Activated naive CD4-positive, alpha-beta T cell treated with anti-CD3 and anti-CD28 coated beads, Interleukin-2, amount 50 U/mL, for 72 hours (primary cell): ENCODE data around the gene ERVFRD-1. TPM values are rescaled to one million over a fixed set of nuclear protein-coding genes. Genes with fewer than 3 reads are reported as not detected.
"Not testable (repeated sequence)": the region's sequence is repeated elsewhere in the genome, so short reads cannot be mapped to it uniquely, and the experiment has no call there.

Experiments used
- ATAC-seq, 2 donors: fragments of 150-1000 bp; cut with Tn5 transposase; 2 replicates each; pipeline ENCODE4 v1.10.0; 2021; ENCODE audit warnings: mild to moderate bottlenecking in 2 of 2, moderate library complexity in 2 of 2
- DNase-seq, 2 donors: peaks; one replicate each; pipeline ENCODE4 v3.0.0; 2021 to 2022; ENCODE audit warnings: low spot score in 2 of 2
- H3K27ac Mint-ChIP-seq, 2 donors: one replicate each; pipeline ENCODE4 v1.8.0; 2022; ENCODE audit warnings: mild to moderate bottlenecking in 2 of 2, mixed read lengths in 2 of 2
- H3K36me3 Mint-ChIP-seq, 2 donors: one replicate each; pipeline ENCODE4 v1.8.0; 2022; ENCODE audit warnings: mixed read lengths in 2 of 2
- H3K9me3 Mint-ChIP-seq, 2 donors: one replicate each; pipeline ENCODE4 v1.8.0; 2022; ENCODE audit warnings: mixed read lengths in 2 of 2
- total RNA-seq, 2 donors: library from RNA; stranded (reverse); gene quantifications; one replicate each; pipeline ENCODE4 v1.2.3, GENCODE V29; 2022

Gene ERVFRD-1
- total RNA-seq, 2 donors from 2014 or later = not detected

DNA sequence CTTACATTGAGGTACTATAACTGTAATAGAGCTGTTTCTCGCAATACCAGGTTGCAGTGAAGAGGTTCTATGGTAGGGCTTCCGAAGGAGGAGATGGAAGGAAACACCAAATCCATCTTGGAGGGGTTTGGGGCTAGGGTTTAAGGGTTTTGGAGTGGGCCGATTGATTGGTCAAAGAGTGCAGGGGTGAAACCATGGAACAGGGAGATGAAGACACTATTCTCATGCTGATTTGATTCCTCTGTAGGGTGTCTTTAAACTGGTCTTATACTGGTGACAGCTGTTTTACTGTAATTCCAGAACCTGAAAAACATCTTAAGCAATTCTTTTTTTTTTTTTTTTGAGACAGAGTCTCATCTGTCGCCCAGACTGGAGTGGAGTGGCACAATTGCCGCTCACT lies 10.1 kb downstream of the ERVFRD-1 start:
- no peak for ATAC-seq
- DNase-seq = no peak
- H3K36me3 Mint-ChIP-seq = peaks cover 0 to 36% of the 10 kb centered on the region in 2 donors
- no peak overlapping the region for H3K27ac Mint-ChIP-seq
- peaks cover 0 to 8% of the 10 kb centered on the region in 2 donors for H3K9me3 Mint-ChIP-seq

DNA sequence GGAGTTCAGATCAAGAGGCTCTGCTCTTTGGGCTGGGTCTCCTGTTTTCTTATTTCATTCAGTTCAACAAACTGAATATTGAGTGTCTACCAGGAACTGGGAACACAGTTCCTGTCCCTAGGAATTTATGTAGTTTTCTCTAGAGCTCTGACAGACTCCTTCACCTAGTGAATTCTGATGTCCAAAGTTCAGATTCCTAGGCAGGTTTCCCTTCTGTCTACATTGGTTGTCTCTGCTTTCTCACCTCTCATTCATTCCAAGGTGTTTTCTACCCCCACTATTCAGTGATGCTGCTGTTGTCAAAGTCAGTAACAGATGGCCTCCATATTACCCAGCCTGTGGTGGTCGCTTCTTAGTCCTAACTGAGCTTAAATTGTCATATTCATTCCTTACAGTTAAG lies 13.5 kb downstream of the ERVFRD-1 start:
- no peak for DNase-seq
- H3K27ac Mint-ChIP-seq = no peak overlapping the region
- no peak for ATAC-seq
- peaks cover 0 to 8% of the 10 kb centered on the region in 2 donors for H3K9me3 Mint-ChIP-seq
- peaks cover 9 to 46% of the 10 kb centered on the region in 2 donors for H3K36me3 Mint-ChIP-seq

DNA sequence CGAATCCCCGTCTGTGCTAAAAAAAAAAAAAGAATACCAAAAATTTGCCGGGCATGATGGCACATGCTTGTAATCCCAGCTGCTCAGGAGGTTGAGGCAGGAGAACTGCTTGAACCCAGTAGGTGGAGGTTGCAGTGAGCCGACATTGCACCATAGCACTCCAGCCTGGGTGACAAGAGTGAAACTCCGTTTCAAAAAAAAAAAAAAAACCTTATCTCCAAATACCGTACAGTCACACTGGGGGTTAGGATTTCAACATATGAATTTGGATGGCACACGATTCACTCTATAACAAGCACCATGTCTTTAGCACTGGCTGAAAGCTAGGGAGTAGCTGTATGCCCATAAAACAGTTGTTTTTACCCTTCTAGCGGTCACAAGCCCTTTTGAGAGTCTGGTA lies 14.0 kb downstream of the ERVFRD-1 start:
- Mint-ChIP-seq H3K36me3 (peaks cover 9 to 41% of the 10 kb centered on the region in 2 donors), H3K27ac (no peak overlapping the region), H3K9me3 (peaks cover 0 to 6% of the 10 kb centered on the region in 2 donors)
- ATAC-seq (no peak), DNase-seq (no peak)

DNA sequence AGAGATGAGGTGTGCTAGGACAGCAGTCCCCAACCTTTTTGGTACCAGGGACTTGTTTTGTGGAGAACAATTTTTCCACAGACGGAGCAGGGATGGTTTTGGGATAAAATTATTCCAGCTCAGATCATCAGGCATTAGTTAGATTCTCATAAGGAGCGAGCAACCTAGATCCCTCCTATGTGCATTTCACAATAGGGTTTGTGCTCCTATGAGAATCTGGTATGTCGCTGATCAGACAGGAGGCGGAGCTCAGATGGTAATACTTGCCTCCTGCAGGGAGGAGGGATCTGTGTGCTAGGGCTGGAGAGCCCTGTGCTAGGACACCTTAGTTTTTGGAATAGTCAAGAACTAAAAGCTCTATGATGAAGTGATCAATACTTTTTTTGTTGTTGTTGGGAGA lies 15.4 kb downstream of the ERVFRD-1 start:
- peak overlapping the region in 1 of 2 donors; percentile 46 for H3K27ac Mint-ChIP-seq

DNA sequence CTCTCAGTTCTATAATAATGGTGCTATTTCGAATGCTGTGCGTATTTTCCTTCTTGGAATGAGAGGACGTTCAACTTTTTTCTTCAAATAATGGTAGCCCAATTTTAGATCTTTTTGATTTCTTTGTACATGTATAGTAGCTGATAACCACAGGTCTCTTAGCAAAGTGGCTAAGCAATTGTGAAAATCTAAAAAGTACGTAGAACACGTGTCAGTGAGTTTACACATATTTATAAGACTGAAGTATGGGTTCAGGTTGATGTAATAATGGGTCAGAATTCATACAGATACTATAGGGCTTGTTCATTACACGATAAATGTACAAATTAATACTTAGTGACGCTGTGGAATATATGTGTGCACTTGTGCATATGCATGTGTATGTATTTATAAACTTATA lies 16.6 kb downstream of the ERVFRD-1 start:
- H3K36me3 Mint-ChIP-seq = peaks cover 9 to 21% of the 10 kb centered on the region in 2 donors
- DNase-seq = no peak
- peak overlapping the region; percentile 90 to 99 for H3K27ac Mint-ChIP-seq
- H3K9me3 Mint-ChIP-seq = no peaks in the 10 kb centered on the region
- no peak for ATAC-seq

More for the DNA sequence above, 15.4 kb downstream of the ERVFRD-1 start:
- no peak for ATAC-seq
- peaks cover 0 to 4% of the 10 kb centered on the region in 2 donors for H3K9me3 Mint-ChIP-seq
- no peak for DNase-seq
- peaks cover 9 to 32% of the 10 kb centered on the region in 2 donors for H3K36me3 Mint-ChIP-seq

DNA sequence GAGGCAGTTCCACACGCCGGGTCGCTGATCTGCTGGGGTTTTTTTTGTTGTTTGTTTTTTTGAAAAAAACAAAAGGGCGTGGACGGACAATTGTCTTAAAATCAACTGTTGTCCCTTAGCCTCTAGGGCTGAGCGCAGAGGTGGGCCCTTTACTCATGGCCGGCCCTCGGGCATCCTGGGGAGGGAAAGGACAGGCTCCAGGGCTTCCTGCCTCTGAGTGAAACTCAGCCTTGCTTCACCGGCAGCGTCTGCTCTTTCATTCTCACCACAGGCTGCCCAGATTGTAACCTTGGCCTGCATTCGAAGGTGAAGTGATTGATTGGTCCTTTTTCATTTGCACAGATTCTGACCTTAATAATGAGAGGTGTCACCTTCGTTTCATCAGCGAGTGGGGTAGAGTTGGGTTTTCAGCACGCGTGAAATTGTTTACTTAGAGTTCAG lies 17.1 kb downstream of the ERVFRD-1 start:
- Mint-ChIP-seq H3K36me3 (peaks cover 9 to 16% of the 10 kb centered on the region in 2 donors), H3K27ac (peak overlapping the region; percentile 90 to 99), H3K9me3 (no peaks in the 10 kb centered on the region)
- DNase-seq (peak; percentile 51 to 69), ATAC-seq (peak; percentile 24 to 62)

DNA sequence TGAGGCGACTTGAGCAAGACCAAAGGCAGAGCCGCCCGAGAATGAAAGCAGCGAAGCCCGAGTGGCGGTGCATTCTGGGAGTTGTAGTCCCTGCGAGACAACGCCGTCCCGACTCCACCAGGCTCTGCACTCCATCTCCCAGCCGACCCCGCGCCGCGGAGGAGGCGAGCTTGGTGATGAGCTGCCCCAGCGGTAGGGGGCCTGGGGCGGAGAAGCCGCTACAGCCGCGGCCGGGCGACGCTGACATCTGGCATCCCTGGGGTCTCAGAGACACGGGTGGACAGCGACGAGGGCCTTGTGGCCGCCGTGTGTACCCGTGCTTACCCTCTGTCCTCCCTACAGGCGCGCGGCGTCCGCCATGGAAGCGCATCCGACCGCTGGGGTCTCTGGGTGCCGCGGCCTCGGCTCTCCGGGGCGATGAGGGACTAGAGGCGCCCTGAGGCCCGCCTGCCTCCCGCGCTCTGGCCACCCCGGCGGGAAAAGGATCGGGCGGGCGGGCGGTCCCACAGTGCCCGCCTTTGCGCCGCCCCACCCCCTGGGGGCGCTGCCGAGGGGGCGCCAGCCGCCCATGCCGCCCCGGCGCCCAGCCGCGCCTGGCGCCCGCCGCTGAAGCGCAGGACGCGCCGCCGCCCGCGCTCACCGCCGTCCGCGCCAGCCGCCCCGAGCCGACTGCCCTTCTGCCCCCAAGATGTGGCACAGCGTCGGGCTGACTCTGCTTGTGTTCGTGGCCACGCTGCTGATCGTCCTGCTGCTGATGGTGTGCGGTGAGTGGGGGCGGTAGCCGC lies 17.7 kb downstream of the ERVFRD-1 start, which contains the start of gene SMIM13:
Gene SMIM13 (plus strand): TSS at position 209 of the 785 bp plus-strand sequence. CDS start 480 bp downstream, at position 689.
- no peaks in the 10 kb centered on the region for H3K9me3 Mint-ChIP-seq
- peak; percentile 92 to 93 for DNase-seq
- H3K27ac Mint-ChIP-seq = peak within 1 kb of the TSS; percentile 90 to 99
- peak; percentile 91 to 96 for ATAC-seq
- peaks cover 9 to 13% of the 10 kb centered on the region in 2 donors for H3K36me3 Mint-ChIP-seq

DNA sequence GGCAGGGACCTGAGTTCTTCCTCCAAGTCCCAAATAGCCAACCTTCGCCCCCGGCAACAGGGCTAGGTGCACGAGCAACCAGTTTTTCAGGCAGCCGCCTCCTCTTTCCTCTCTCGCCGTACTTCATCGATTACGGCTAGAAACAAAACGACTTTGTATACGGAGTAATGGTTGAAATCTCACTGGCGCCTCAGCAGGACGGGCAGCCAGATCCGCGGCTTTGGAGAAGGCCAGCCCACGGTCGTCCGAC lies 18.2 kb downstream of the ERVFRD-1 start:
- peak; percentile 2 to 20 for ATAC-seq
- no peaks in the 10 kb centered on the region for H3K9me3 Mint-ChIP-seq

DNA sequence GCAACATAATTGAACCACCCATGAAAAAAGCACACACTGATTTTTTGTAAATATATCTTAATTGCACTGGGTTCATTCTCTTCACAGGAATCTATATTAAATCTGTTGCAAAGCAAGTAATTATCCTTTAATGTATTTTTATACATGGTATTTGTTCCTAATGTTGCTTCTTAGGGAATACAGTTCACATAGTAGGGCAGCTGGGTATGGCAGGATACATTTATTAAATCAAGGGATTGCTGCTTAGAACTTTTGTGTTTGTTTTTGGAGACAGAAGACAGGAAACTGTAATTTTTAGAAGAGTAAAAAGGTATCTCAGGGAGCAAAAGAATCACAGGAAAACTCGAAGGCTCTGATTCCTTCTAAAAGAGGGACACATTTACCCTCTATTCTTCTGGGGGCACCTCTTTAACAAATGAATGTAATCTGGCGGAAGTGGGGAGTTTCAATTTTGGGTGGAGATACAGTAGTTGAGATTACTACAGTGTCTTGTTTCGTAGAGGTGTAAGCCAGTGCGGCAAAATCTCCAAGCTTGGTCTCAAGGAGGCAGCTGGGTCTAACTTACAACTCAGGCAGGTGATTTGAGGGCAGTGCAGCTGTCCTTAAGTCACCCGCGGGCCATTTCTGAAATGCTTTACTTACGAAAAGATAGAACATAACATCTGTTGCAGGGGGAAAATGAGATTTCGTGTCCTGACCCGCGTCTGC lies 18.7 kb downstream of the ERVFRD-1 start:
- DNase-seq (no peak), ATAC-seq (peak; percentile 20 to 37)
- H3K9me3 Mint-ChIP-seq = no peaks in the 10 kb centered on the region
- H3K27ac Mint-ChIP-seq = peak overlapping the region; percentile 90 to 97
- H3K36me3 Mint-ChIP-seq = peaks cover 9 to 13% of the 10 kb centered on the region in 2 donors

More for the DNA sequence above, 18.2 kb downstream of the ERVFRD-1 start:
- DNase-seq = no peak
- peaks cover 9 to 13% of the 10 kb centered on the region in 2 donors for H3K36me3 Mint-ChIP-seq
- H3K27ac Mint-ChIP-seq = peak overlapping the region; percentile 90 to 97

DNA sequence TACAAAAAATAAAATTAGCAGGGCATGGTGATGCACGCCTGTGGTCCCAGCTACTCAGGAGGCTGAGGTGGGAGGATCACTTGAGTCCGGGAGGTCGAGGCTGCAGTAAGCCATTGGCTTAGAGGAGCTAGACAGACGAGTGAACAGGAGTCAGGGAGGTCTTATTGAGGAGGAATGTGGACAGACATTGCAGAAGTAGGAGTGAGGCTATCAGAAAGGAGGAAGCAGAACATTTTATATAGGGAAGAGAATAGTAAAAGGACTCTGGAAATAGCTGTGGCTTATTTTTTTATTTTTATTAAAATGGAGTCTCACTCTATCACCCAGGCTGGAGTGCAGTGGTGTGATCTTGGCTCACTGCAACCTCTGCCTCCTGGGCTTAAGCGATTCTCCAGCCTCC lies 20.4 kb downstream of the ERVFRD-1 start:
- not testable (repeated sequence) for DNase-seq, H3K36me3 Mint-ChIP-seq, H3K9me3 Mint-ChIP-seq, H3K27ac Mint-ChIP-seq, ATAC-seq

DNA sequence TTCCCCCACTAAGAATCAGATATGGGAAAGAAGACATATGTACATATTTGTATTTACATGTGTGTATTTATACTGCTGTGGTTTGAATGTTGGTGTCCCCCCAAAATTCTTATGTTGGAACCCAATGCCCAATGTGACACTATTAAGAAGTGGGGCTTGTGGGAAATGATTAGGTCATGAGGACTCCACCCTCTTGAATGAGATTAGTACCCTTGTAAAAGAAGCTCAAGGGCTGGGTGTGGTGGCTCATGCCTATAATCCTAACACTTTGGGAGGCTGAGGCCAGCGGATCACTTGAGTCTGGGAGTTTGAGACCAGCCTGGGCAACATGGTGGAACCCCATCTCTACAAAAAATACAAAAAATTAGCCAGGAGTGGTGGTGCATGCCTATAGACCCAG lies 21.8 kb downstream of the ERVFRD-1 start:
- H3K9me3 Mint-ChIP-seq = no peaks in the 10 kb centered on the region
- H3K27ac Mint-ChIP-seq = no peak overlapping the region
- H3K36me3 Mint-ChIP-seq = peaks cover 6 to 7% of the 10 kb centered on the region in 2 donors
- DNase-seq = no peak
- ATAC-seq = no peak

DNA sequence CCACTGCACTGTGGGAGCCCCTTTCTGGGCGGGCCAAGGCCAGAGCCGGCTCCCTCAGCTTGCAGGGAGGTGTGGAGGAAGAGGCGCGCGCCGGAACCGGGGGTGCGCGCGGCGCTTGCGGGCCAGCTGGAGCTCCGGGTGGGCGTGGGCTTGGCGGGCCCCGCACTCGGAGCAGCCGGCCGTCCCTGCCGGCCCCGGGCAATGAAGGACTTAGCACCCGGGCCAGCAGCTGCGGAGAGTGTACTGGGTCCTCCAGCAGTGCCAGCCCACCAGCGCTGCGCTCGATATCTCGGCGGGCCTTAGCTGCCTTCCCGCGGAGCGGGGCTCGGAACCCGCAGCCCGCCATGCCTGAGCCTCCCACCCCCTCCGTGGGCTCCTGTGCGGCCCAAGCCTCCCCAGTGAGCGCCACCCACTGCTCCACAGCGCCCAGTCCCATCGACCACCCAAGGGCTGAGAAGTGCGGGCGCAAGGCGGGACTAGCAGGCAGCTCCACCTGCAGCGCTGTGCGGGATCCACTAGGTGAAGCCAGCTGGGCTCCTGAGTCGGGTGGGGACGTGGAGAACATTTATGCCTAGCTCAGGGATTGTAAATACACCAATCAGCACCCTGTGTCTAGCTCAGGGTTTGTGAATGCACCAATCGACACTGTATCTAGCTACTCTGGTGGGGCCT lies 24.2 kb downstream of the ERVFRD-1 start:
- H3K9me3 Mint-ChIP-seq, ATAC-seq, H3K27ac Mint-ChIP-seq, H3K36me3 Mint-ChIP-seq, DNase-seq: not testable (repeated sequence)

DNA sequence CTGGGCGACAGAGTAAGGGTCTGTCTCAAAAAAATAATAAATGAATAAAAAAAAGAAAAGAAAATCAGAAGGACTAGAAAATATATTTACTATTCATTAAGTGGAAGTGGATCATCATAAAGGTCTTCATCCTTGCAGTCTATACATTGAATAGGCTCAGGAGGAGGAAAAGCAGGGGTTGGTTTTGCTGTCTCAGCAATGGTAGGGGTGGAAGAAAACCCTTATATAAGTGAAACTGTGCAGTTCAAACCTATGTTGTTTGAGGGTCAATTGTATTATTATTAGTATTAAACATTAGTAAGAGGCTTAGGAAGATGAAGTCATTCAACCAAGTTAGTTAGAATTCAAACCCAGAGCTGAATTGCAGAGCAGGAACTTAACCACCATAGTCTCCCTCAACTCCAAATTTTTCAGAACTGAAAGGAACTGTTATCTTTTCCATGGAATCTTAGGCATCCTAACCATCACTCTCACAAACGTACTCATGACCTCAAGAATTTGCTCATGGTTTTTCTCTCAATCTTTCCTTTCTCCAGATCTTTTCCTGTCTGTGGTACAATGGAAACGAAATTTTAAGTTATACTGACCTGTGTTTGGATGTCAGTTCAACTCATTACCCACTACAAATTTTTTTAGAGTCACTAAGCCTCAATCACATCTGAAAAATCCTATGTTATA lies 25.6 kb downstream of the ERVFRD-1 start:
- Mint-ChIP-seq H3K27ac (no peak overlapping the region), H3K36me3 (no peaks in the 10 kb centered on the region), H3K9me3 (no peaks in the 10 kb centered on the region)
- no peak for DNase-seq
- ATAC-seq = no peak

DNA sequence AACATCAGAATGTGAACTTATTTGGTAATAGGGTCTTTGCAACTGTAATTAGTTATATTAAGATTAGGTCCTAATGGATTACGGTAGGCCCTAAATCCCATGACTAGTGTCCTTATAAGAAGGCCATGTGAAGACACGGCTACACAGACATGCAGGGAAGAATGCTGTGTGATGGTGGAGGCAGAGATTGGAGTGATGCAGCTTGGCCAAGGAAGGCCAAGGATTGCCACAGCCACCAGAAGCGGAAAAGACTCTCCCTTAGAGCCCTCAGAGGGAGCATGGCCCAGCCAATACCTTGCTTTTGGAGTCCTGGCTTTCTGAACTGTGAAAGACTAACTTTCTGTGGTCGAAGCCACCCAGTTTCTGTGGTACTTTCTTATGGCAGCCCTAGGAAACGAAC lies 27.6 kb downstream of the ERVFRD-1 start:
- ATAC-seq (no peak), DNase-seq (no peak)
- no peak overlapping the region for H3K27ac Mint-ChIP-seq
- no peaks in the 10 kb centered on the region for H3K9me3 Mint-ChIP-seq
- H3K36me3 Mint-ChIP-seq = no peaks in the 10 kb centered on the region

DNA sequence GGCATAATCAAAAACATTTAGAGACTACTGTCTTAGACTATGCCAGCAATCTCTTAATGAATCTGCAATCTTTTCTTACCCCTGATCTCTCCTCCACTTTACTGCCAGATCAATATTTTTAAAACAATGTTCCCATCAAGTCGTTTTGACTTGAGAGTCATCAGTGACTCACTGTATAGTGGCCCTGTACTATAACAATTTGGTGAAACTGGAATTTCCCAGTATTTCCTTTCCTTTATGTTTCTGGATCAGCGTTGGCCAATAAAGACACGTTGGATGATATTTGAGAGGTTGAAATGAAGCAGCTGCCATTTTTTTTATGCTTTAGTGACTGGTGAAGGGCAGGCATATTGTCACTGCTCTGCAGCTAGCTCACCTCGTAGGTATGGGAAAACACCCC lies 28.0 kb downstream of the ERVFRD-1 start:
- no peak for ATAC-seq
- Mint-ChIP-seq H3K36me3 (no peaks in the 10 kb centered on the region), H3K9me3 (no peaks in the 10 kb centered on the region)

DNA sequence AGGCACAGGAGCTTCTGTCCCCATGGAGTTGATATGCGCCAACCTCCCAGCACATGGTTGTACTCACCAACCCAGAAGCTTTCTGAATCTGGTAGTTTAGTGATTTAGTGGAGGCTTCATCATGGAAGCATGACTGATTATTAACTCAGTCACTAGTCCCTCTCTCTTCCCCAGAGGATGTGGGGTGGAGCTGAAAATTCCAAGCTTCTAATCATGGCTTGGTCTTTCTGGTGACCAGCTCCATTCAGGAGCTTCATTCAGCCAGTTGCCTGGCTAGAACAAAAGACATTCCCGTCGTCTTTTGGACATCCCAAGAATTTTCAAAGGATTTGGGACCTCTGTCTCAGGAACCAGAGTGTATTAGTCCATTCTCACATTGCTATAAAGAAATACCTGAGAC lies 31.2 kb downstream of the ERVFRD-1 start:
- H3K36me3 Mint-ChIP-seq = no peaks in the 10 kb centered on the region
- H3K27ac Mint-ChIP-seq = no peak overlapping the region
- ATAC-seq = no peak
- no peaks in the 10 kb centered on the region for H3K9me3 Mint-ChIP-seq
- DNase-seq = no peak

More for the DNA sequence above, 28.0 kb downstream of the ERVFRD-1 start:
- DNase-seq = no peak
- no peak overlapping the region for H3K27ac Mint-ChIP-seq
